GM21723 (cell line): Measurements from ENCODE around the gene CES4A.
"Not testable (repeated sequence)": the region's sequence is repeated elsewhere in the genome, so short reads cannot be mapped to it uniquely, and the experiment has no call there.

Experiments used
- ATAC-seq: cut with Tn5 transposase; IDR thresholded peaks from one replicate; pipeline ENCODE4 v1.9.1; 2021; ENCODE audit warnings: mild to moderate bottlenecking, moderate library complexity; ENCODE audit not compliant: unreplicated experiment

The CES4A gene

GRCh38 chr16:66955363-66956153 is 32.8 kb upstream of the CES4A start:
- not testable (repeated sequence) for ATAC-seq

GRCh38 chr16:66956154-66956457 is 32.3 kb upstream of the CES4A start:
- ATAC-seq: not testable (repeated sequence)

- ATAC-seq: no peak
Measured at GRCh38 chr16:66958857-66959703, 29.3 kb upstream of the CES4A start.

GRCh38 chr16:66959704-66960161 is 28.7 kb upstream of the CES4A start:
- no peak for ATAC-seq

GRCh38 chr16:66960270-66960669 is 28.1 kb upstream of the CES4A start:
- ATAC-seq: no peak

- ATAC-seq: peak; percentile 80
Measured at GRCh38 chr16:66961065-66961744, 27.2 kb upstream of the CES4A start, which contains the start of gene CES3. TSS of gene CES3 (plus strand) at chr16:66961266. CDS start at chr16:66961308, 42 bp downstream.

- ATAC-seq: no peak
Measured at GRCh38 chr16:66961914-66962313, 26.5 kb upstream of the CES4A start.

GRCh38 chr16:66964049-66964448 is 24.3 kb upstream of the CES4A start:
- ATAC-seq: no peak

GRCh38 chr16:66968847-66969246 is 19.5 kb upstream of the CES4A start:
- no peak for ATAC-seq

GRCh38 chr16:66970775-66971720 is 17.3 kb upstream of the CES4A start:
- ATAC-seq: no peak

- ATAC-seq: no peak
Measured at GRCh38 chr16:66972983-66973382, 15.4 kb upstream of the CES4A start.

- no peak for ATAC-seq
Measured at GRCh38 chr16:66973716-66974115, 14.7 kb upstream of the CES4A start.

GRCh38 chr16:66974156-66974931 is 14.0 kb upstream of the CES4A start:
- ATAC-seq: not testable (repeated sequence)

- not testable (repeated sequence) for ATAC-seq
Measured at GRCh38 chr16:66974932-66975246, 13.5 kb upstream of the CES4A start.

- no peak for ATAC-seq
Measured at GRCh38 chr16:66975302-66975893, 13.0 kb upstream of the CES4A start.

- ATAC-seq: no peak
Measured at GRCh38 chr16:66976746-66977145, 11.6 kb upstream of the CES4A start.

- peak; percentile 87 for ATAC-seq
Measured at GRCh38 chr16:66977341-66978113, 10.9 kb upstream of the CES4A start.

GRCh38 chr16:66979011-66979717 is 9.2 kb upstream of the CES4A start:
- no peak for ATAC-seq
